Measurements from ENCODE around the gene CAPN11.

DNA sequence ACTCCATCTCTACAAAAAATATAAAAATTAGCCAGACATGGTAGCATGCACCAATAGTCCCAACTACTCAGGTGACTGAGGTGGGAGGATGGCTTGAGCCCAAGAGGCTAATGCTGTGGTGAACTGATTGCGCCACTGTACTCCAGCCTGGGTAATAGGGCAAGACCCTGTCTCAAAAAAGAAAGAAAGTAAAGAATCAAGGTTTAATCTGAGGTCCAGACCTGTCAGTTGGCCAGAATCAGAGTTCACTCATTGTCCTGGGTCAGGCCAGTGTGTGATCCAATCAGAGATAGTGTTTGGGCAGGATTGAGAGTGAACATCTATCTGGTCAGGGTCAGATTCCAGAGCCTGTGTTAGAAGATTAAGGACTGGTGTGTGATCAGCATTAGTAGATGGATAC, 15.8 kb upstream of the CAPN11 start:
- TF ChIP-seq ZNF626 (tag by site-specific recombination; IDR thresholded peaks at IDR 0.05) (no peak), YY1 (tag by site-specific recombination; IDR thresholded peaks at IDR 0.05) (no peak), ZNF621 (tag by site-specific recombination; IDR thresholded peaks at IDR 0.05) (no peak), ZNF169 (tag by site-specific recombination; IDR thresholded peaks at IDR 0.05) (no peak), HOXC10 (CRISPR knock-in tag; IDR thresholded peaks at IDR 0.05) (no peak), KLF1 (tag by site-specific recombination; IDR thresholded peaks at IDR 0.05) (no peak), ZNF24 (tag by site-specific recombination; IDR thresholded peaks at IDR 0.05) (no peak), ZBTB8A (tag by site-specific recombination; IDR thresholded peaks at IDR 0.05) (no peak), SP3 (tag by site-specific recombination; IDR thresholded peaks at IDR 0.05) (no peak)
- TF ChIP-seq, protein P1, sequence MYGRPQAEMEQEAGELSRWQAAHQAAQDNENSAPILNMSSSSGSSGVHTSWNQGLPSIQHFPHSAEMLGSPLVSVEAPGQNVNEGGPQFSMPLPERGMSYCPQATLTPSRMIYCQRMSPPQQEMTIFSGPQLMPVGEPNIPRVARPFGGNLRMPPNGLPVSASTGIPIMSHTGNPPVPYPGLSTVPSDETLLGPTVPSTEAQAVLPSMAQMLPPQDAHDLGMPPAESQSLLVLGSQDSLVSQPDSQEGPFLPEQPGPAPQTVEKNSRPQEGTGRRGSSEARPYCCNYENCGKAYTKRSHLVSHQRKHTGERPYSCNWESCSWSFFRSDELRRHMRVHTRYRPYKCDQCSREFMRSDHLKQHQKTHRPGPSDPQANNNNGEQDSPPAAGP (tag by site-specific recombination; IDR thresholded peaks at IDR 0.05) = no peak
- TF ChIP-seq, protein P2, sequence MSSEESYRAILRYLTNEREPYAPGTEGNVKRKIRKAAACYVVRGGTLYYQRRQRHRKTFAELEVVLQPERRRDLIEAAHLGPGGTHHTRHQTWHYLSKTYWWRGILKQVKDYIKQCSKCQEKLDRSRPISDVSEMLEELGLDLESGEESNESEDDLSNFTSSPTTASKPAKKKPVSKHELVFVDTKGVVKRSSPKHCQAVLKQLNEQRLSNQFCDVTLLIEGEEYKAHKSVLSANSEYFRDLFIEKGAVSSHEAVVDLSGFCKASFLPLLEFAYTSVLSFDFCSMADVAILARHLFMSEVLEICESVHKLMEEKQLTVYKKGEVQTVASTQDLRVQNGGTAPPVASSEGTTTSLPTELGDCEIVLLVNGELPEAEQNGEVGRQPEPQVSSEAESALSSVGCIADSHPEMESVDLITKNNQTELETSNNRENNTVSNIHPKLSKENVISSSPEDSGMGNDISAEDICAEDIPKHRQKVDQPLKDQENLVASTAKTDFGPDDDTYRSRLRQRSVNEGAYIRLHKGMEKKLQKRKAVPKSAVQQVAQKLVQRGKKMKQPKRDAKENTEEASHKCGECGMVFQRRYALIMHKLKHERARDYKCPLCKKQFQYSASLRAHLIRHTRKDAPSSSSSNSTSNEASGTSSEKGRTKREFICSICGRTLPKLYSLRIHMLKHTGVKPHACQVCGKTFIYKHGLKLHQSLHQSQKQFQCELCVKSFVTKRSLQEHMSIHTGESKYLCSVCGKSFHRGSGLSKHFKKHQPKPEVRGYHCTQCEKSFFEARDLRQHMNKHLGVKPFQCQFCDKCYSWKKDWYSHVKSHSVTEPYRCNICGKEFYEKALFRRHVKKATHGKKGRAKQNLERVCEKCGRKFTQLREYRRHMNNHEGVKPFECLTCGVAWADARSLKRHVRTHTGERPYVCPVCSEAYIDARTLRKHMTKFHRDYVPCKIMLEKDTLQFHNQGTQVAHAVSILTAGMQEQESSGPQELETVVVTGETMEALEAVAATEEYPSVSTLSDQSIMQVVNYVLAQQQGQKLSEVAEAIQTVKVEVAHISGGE (tag by site-specific recombination; conservative IDR thresholded peaks at IDR 0.05; ENCODE audit: low read depth) = no peak
- TF ChIP-seq, protein P3, sequence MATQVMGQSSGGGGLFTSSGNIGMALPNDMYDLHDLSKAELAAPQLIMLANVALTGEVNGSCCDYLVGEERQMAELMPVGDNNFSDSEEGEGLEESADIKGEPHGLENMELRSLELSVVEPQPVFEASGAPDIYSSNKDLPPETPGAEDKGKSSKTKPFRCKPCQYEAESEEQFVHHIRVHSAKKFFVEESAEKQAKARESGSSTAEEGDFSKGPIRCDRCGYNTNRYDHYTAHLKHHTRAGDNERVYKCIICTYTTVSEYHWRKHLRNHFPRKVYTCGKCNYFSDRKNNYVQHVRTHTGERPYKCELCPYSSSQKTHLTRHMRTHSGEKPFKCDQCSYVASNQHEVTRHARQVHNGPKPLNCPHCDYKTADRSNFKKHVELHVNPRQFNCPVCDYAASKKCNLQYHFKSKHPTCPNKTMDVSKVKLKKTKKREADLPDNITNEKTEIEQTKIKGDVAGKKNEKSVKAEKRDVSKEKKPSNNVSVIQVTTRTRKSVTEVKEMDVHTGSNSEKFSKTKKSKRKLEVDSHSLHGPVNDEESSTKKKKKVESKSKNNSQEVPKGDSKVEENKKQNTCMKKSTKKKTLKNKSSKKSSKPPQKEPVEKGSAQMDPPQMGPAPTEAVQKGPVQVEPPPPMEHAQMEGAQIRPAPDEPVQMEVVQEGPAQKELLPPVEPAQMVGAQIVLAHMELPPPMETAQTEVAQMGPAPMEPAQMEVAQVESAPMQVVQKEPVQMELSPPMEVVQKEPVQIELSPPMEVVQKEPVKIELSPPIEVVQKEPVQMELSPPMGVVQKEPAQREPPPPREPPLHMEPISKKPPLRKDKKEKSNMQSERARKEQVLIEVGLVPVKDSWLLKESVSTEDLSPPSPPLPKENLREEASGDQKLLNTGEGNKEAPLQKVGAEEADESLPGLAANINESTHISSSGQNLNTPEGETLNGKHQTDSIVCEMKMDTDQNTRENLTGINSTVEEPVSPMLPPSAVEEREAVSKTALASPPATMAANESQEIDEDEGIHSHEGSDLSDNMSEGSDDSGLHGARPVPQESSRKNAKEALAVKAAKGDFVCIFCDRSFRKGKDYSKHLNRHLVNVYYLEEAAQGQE (tag by site-specific recombination; IDR thresholded peaks at IDR 0.05) = no peak
- TF ChIP-seq, protein P4, sequence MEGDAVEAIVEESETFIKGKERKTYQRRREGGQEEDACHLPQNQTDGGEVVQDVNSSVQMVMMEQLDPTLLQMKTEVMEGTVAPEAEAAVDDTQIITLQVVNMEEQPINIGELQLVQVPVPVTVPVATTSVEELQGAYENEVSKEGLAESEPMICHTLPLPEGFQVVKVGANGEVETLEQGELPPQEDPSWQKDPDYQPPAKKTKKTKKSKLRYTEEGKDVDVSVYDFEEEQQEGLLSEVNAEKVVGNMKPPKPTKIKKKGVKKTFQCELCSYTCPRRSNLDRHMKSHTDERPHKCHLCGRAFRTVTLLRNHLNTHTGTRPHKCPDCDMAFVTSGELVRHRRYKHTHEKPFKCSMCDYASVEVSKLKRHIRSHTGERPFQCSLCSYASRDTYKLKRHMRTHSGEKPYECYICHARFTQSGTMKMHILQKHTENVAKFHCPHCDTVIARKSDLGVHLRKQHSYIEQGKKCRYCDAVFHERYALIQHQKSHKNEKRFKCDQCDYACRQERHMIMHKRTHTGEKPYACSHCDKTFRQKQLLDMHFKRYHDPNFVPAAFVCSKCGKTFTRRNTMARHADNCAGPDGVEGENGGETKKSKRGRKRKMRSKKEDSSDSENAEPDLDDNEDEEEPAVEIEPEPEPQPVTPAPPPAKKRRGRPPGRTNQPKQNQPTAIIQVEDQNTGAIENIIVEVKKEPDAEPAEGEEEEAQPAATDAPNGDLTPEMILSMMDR (tag by site-specific recombination; IDR thresholded peaks at IDR 0.05) = no peak
- TF ChIP-seq, protein P5, sequence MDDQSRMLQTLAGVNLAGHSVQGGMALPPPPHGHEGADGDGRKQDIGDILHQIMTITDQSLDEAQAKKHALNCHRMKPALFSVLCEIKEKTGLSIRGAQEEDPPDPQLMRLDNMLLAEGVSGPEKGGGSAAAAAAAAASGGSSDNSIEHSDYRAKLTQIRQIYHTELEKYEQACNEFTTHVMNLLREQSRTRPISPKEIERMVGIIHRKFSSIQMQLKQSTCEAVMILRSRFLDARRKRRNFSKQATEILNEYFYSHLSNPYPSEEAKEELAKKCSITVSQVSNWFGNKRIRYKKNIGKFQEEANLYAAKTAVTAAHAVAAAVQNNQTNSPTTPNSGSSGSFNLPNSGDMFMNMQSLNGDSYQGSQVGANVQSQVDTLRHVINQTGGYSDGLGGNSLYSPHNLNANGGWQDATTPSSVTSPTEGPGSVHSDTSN (CRISPR knock-in tag; IDR thresholded peaks at IDR 0.05) = no peak

Measured in HEK293 (cell line).